ENCODE results near the gene KRTAP5-8. TPM values are rescaled to one million over a fixed set of nuclear protein-coding genes. Genes with fewer than 3 reads are reported as not detected.

KRTAP5-8 gene
- total RNA-seq, 2 experiments from 2014 or later, result not detected

- H3K27me3 Mint-ChIP-seq, result no peaks in the 10 kb centered on the region
- ChIA-PET POLR2A (no interaction called here), CTCF (no interaction called here)
- no peak overlapping the region for H3K4me3 Mint-ChIP-seq
- peaks cover 65% of the 10 kb centered on the region for H3K36me3 Mint-ChIP-seq (ENCODE audit: low read depth)
- DNase-seq, result no peak
- H3K9me3 Mint-ChIP-seq, result no peaks in the 10 kb centered on the region
- H3K27ac Mint-ChIP-seq, result no peak overlapping the region
- peaks cover 5% of the 10 kb centered on the region for H3K4me1 Mint-ChIP-seq
Measured at GRCh38 chr11:71500601-71501021, 37.2 kb upstream of the KRTAP5-8 start.

- Mint-ChIP-seq H3K9me3 (no peaks in the 10 kb centered on the region), H3K36me3 (ENCODE audit: low read depth) (peaks cover 68% of the 10 kb centered on the region), H3K27ac (no peak overlapping the region), H3K4me3 (no peak overlapping the region), H3K4me1 (peaks cover 5% of the 10 kb centered on the region), H3K27me3 (no peaks in the 10 kb centered on the region)
- CTCF ChIA-PET, result no interaction called here
- peak; percentile 8 for DNase-seq
- POLR2A ChIA-PET, result no interaction called here
Measured at GRCh38 chr11:71501071-71501985, 36.5 kb upstream of the KRTAP5-8 start.

- ChIA-PET POLR2A (no interaction called here), CTCF (no interaction called here)
- Mint-ChIP-seq H3K9me3 (peaks cover 4% of the 10 kb centered on the region), H3K4me3 (no peak overlapping the region), H3K27me3 (no peaks in the 10 kb centered on the region), H3K36me3 (ENCODE audit: low read depth) (peaks cover 69% of the 10 kb centered on the region), H3K4me1 (peaks cover 5% of the 10 kb centered on the region), H3K27ac (no peak overlapping the region)
- DNase-seq, result peak; percentile 12
Measured at GRCh38 chr11:71502026-71502425, 35.8 kb upstream of the KRTAP5-8 start.

- Mint-ChIP-seq H3K4me3 (no peak overlapping the region), H3K27me3 (no peaks in the 10 kb centered on the region), H3K4me1 (peaks cover 5% of the 10 kb centered on the region), H3K27ac (no peak overlapping the region), H3K9me3 (peaks cover 5% of the 10 kb centered on the region), H3K36me3 (ENCODE audit: low read depth) (peaks cover 65% of the 10 kb centered on the region)
- POLR2A ChIA-PET, result no interaction called here
- DNase-seq, result peak; percentile 13
- CTCF ChIA-PET, result no interaction called here
Measured at GRCh38 chr11:71502871-71503435, 34.9 kb upstream of the KRTAP5-8 start.

GRCh38 chr11:71504531-71504930 is 33.3 kb upstream of the KRTAP5-8 start:
- no peak overlapping the region for H3K4me3 Mint-ChIP-seq
- H3K27ac Mint-ChIP-seq, result no peak overlapping the region
- CTCF ChIA-PET, result no interaction called here
- DNase-seq, result no peak
- peaks cover 50% of the 10 kb centered on the region for H3K36me3 Mint-ChIP-seq (ENCODE audit: low read depth)
- peaks cover 7% of the 10 kb centered on the region for H3K9me3 Mint-ChIP-seq
- H3K27me3 Mint-ChIP-seq, result no peaks in the 10 kb centered on the region
- H3K4me1 Mint-ChIP-seq, result no peaks in the 10 kb centered on the region
- POLR2A ChIA-PET, result no interaction called here

GRCh38 chr11:71505001-71505400 is 32.8 kb upstream of the KRTAP5-8 start:
- DNase-seq, result no peak
- Mint-ChIP-seq H3K27me3 (no peaks in the 10 kb centered on the region), H3K4me3 (no peak overlapping the region), H3K36me3 (ENCODE audit: low read depth) (peaks cover 49% of the 10 kb centered on the region), H3K27ac (no peak overlapping the region), H3K9me3 (peaks cover 11% of the 10 kb centered on the region), H3K4me1 (no peaks in the 10 kb centered on the region)
- POLR2A ChIA-PET, result no interaction called here
- CTCF ChIA-PET, result no interaction called here

GRCh38 chr11:71505781-71506180 is 32.0 kb upstream of the KRTAP5-8 start:
- Mint-ChIP-seq H3K27ac (no peak overlapping the region), H3K36me3 (ENCODE audit: low read depth) (peaks cover 42% of the 10 kb centered on the region), H3K4me1 (no peaks in the 10 kb centered on the region), H3K27me3 (no peaks in the 10 kb centered on the region), H3K4me3 (no peak overlapping the region), H3K9me3 (peaks cover 19% of the 10 kb centered on the region)
- DNase-seq, result no peak
- ChIA-PET POLR2A (interaction anchor here (0.6 kb wide), 1 partner anchor 53 kb away, joined by 3 read pairs; no protein-coding TSS in a partner anchor), CTCF (no interaction called here)

- CTCF ChIA-PET, result interaction anchor here (1.1 kb wide), 1 partner anchor 13 kb away, joined by 3 read pairs; no protein-coding TSS in a partner anchor
- no peak for DNase-seq
Measured at GRCh38 chr11:71507102-71507501, 30.7 kb upstream of the KRTAP5-8 start.

GRCh38 chr11:71518506-71519471 is 19.0 kb upstream of the KRTAP5-8 start:
- Mint-ChIP-seq H3K4me1 (no peaks in the 10 kb centered on the region), H3K9me3 (peaks cover 9% of the 10 kb centered on the region), H3K4me3 (no peak overlapping the region), H3K27ac (no peak overlapping the region), H3K36me3 (ENCODE audit: low read depth) (no peaks in the 10 kb centered on the region), H3K27me3 (no peaks in the 10 kb centered on the region)
- ChIA-PET POLR2A (no interaction called here), CTCF (no interaction called here)
- no peak for DNase-seq

More at GRCh38 chr11:71507102-71507501, 30.7 kb upstream of the KRTAP5-8 start:
- Mint-ChIP-seq H3K27me3 (no peaks in the 10 kb centered on the region), H3K36me3 (ENCODE audit: low read depth) (peaks cover 33% of the 10 kb centered on the region), H3K27ac (no peak overlapping the region), H3K9me3 (peaks cover 22% of the 10 kb centered on the region), H3K4me3 (no peak overlapping the region), H3K4me1 (no peaks in the 10 kb centered on the region)
- POLR2A ChIA-PET, result interaction anchor here (1.0 kb wide), 1 partner anchor 43 kb away, joined by 3 read pairs; no protein-coding TSS in a partner anchor

- ChIA-PET POLR2A (no interaction called here), CTCF (no interaction called here)
- no peaks in the 10 kb centered on the region for H3K36me3 Mint-ChIP-seq (ENCODE audit: low read depth)
Measured at GRCh38 chr11:71519546-71519945, 18.3 kb upstream of the KRTAP5-8 start.

GRCh38 chr11:71525188-71525937 is 12.5 kb upstream of the KRTAP5-8 start:
- Mint-ChIP-seq H3K27me3 (peaks cover 2% of the 10 kb centered on the region), H3K9me3 (peaks cover 9% of the 10 kb centered on the region), H3K27ac (no peak overlapping the region), H3K4me1 (no peaks in the 10 kb centered on the region), H3K4me3 (no peak overlapping the region), H3K36me3 (ENCODE audit: low read depth) (no peaks in the 10 kb centered on the region)
- DNase-seq, result no peak
- CTCF ChIA-PET, result no interaction called here
- POLR2A ChIA-PET, result no interaction called here

More at GRCh38 chr11:71519546-71519945, 18.3 kb upstream of the KRTAP5-8 start:
- Mint-ChIP-seq H3K4me1 (no peaks in the 10 kb centered on the region), H3K27me3 (no peaks in the 10 kb centered on the region), H3K27ac (no peak overlapping the region), H3K4me3 (no peak overlapping the region), H3K9me3 (peaks cover 9% of the 10 kb centered on the region)
- DNase-seq, result no peak

GRCh38 chr11:71525938-71526495 is 11.8 kb upstream of the KRTAP5-8 start:
- POLR2A ChIA-PET, result no interaction called here
- Mint-ChIP-seq H3K4me1 (no peaks in the 10 kb centered on the region), H3K4me3 (no peak overlapping the region), H3K9me3 (peaks cover 9% of the 10 kb centered on the region), H3K27me3 (peaks cover 4% of the 10 kb centered on the region), H3K27ac (no peak overlapping the region), H3K36me3 (ENCODE audit: low read depth) (no peaks in the 10 kb centered on the region)
- CTCF ChIA-PET, result no interaction called here
- no peak for DNase-seq

All from activated CD4-positive, alpha-beta memory T cell treated with anti-CD3 and anti-CD28 coated beads, Interleukin-2, amount 10 ng/mL, durations not matched to agents 7 days and 5 days (primary cell).